ENCODE measurements around the gene BID. TPM values are rescaled to one million over a fixed set of nuclear protein-coding genes. Genes with fewer than 3 reads are reported as not detected.

The BID gene
- total RNA-seq, 1 experiment from 2014 or later = 23.2 TPM

DNA sequence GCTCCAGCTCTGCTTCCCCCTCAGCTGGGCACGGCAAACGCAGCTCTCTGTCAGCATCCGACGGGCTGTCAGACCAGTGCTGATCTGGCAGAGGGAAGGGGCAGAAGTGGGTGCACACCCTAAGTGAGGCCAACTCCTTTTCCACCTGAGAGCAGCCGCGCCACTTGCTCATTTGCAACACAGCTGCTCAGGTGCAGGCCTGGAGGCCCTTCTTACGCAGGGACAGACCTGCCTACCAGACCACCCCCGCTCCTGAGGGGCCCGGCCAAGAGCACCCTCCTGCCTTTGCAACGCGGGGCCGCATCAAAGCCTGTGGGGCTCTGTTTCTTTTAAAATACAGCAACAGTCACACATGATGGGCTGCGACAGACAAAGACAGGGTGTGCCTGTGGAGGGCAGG lies 47.8 kb upstream of the BID start:
- Histone ChIP-seq H3K4me1 (ENCODE audit: insufficient read depth, low read length) (no peaks in the 10 kb centered on the region), H4K5ac (ENCODE audit: insufficient read length, low read depth, low read length) (no peak overlapping the region), H3K56ac (ENCODE audit: insufficient read length, low read depth, low read length) (no peak overlapping the region), H2BK120ac (ENCODE audit: low read depth, low read length, poor library complexity, severe bottlenecking) (no peak overlapping the region), H2BK20ac (ENCODE audit: low read depth, low read length, poor library complexity, severe bottlenecking) (no peak overlapping the region), H3K27ac (ENCODE audit: insufficient read length, low read depth, low read length) (no peak overlapping the region), H3T11ph (ENCODE audit: low read length) (no peak overlapping the region), H3K18ac (ENCODE audit: insufficient read length, low read depth, low read length) (no peak overlapping the region), H2AFZ (ENCODE audit: low read length) (no peak overlapping the region), H2BK5ac (ENCODE audit: insufficient read length, low read length) (no peak overlapping the region), H2AK5ac (ENCODE audit: insufficient read length, low read length) (no peak overlapping the region), H3K9me3 (ENCODE audit: control insufficient read depth, low read depth, low read length) (no peaks in the 10 kb centered on the region), H3K23me2 (ENCODE audit: insufficient read length, low read depth, low read length, poor library complexity, severe bottlenecking) (no peaks in the 10 kb centered on the region), H3K9ac (ENCODE audit: extremely low read depth, insufficient read length, low read length) (no peak overlapping the region), H3K14ac (ENCODE audit: insufficient read depth, low read length) (no peak overlapping the region; the same call in 1 of the 2 replicates), H3K27me3 (ENCODE audit: insufficient read depth, low read length) (no peaks in the 10 kb centered on the region), H2BK15ac (ENCODE audit: low read depth, low read length) (no peak overlapping the region), H4K8ac (replicated peaks; ENCODE audit: insufficient read length, low read depth, low read length) (no peak overlapping the region), H2BK12ac (ENCODE audit: insufficient read length, low read depth, low read length) (no peak overlapping the region), H3K23ac (ENCODE audit: insufficient read length, low read depth, low read length) (no peak overlapping the region), H3K79me1 (ENCODE audit: insufficient read depth, low read depth, low read length, poor library complexity, severe bottlenecking) (no peaks in the 10 kb centered on the region), H4K20me1 (ENCODE audit: control insufficient read depth, insufficient read depth, insufficient read length) (no peaks in the 10 kb centered on the region), H4K91ac (ENCODE audit: insufficient read length, low read depth, low read length) (no peak overlapping the region), H3K4me2 (ENCODE audit: insufficient read depth, insufficient read length, low read length) (no peak overlapping the region), H3K79me2 (ENCODE audit: insufficient read depth, low read length) (no peaks in the 10 kb centered on the region), H3K4ac (ENCODE audit: low read depth, low read length) (no peak overlapping the region)
- no peaks in the 10 kb centered on the region for H3K9me3 Mint-ChIP-seq
- DNase-seq = no peak
- no CpG with 5 or more reads among the region's 13 CpGs for WGBS (ENCODE audit: extremely low coverage, insufficient read length, low lambda C conversion rate)
- no peak overlapping the region for H3K4me3 Mint-ChIP-seq
- H3K27me3 Mint-ChIP-seq (ENCODE audit: low read depth) = no peaks in the 10 kb centered on the region
- H3K36me3 Mint-ChIP-seq (ENCODE audit: insufficient read depth in 1 of 3, low read depth in 3 of 3) = peaks cover 0 to 7% (median 4%) of the 10 kb centered on the region in 3 experiments; a peak in 3 of 7 replicates
- no peak overlapping the region for H3K27ac Mint-ChIP-seq
- TF ChIP-seq, protein P1, sequence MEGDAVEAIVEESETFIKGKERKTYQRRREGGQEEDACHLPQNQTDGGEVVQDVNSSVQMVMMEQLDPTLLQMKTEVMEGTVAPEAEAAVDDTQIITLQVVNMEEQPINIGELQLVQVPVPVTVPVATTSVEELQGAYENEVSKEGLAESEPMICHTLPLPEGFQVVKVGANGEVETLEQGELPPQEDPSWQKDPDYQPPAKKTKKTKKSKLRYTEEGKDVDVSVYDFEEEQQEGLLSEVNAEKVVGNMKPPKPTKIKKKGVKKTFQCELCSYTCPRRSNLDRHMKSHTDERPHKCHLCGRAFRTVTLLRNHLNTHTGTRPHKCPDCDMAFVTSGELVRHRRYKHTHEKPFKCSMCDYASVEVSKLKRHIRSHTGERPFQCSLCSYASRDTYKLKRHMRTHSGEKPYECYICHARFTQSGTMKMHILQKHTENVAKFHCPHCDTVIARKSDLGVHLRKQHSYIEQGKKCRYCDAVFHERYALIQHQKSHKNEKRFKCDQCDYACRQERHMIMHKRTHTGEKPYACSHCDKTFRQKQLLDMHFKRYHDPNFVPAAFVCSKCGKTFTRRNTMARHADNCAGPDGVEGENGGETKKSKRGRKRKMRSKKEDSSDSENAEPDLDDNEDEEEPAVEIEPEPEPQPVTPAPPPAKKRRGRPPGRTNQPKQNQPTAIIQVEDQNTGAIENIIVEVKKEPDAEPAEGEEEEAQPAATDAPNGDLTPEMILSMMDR (conservative IDR thresholded peaks at IDR 0.05) = no peak
- H3K4me1 Mint-ChIP-seq = no peaks in the 10 kb centered on the region

Measured in H9 (cell line).